ENCODE results near the gene GPR39. TPM values are rescaled to one million over a fixed set of nuclear protein-coding genes. Genes with fewer than 3 reads are reported as not detected.
A peak's percentile ranks its signal among the peaks of the same experiment; 100 is the strongest.

Gene GPR39
- total RNA-seq, 6 experiments from 2014 or later = 2.2 to 3.0 (median 2.5) TPM

DNA sequence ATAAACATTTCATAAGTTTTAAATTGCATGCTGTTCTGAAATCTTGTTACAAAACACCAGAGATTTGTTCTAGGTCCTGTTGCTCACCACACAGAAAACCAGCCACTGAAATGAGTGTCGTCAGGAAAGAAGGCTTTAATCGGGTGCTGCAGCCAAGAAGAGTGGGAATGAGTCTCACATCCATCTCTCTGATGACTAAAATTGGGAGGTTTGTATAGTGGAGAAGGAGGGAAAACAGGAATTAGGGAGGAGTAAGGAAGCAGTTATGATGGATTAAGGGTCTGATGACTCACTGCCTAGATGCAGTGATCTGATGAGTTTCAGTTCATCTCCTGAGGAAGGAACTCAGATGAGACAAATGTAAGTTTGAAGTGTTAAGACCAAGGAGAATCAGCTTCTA, 42.1 kb upstream of the GPR39 start:
- peak; percentile 35 for DNase-seq
- H3K9me3 Mint-ChIP-seq = peaks cover 9% of the 10 kb centered on the region
- peaks cover 2% of the 10 kb centered on the region; the same call in 1 of the 2 replicates for H3K36me3 Mint-ChIP-seq (ENCODE audit: low read depth)
- H3K27ac Mint-ChIP-seq = peak overlapping the region; percentile 26; the same call in 1 of the 2 replicates
- H3K4me1 Mint-ChIP-seq (ENCODE audit: low read depth) = peaks cover 18% of the 10 kb centered on the region
- H3K4me3 Mint-ChIP-seq = no peak overlapping the region
- TF ChIP-seq, protein P1, sequence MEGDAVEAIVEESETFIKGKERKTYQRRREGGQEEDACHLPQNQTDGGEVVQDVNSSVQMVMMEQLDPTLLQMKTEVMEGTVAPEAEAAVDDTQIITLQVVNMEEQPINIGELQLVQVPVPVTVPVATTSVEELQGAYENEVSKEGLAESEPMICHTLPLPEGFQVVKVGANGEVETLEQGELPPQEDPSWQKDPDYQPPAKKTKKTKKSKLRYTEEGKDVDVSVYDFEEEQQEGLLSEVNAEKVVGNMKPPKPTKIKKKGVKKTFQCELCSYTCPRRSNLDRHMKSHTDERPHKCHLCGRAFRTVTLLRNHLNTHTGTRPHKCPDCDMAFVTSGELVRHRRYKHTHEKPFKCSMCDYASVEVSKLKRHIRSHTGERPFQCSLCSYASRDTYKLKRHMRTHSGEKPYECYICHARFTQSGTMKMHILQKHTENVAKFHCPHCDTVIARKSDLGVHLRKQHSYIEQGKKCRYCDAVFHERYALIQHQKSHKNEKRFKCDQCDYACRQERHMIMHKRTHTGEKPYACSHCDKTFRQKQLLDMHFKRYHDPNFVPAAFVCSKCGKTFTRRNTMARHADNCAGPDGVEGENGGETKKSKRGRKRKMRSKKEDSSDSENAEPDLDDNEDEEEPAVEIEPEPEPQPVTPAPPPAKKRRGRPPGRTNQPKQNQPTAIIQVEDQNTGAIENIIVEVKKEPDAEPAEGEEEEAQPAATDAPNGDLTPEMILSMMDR (IDR thresholded peaks at IDR 0.05) = no peak
- H3K27me3 Mint-ChIP-seq (ENCODE audit: insufficient read depth) = peaks cover 4% of the 10 kb centered on the region

DNA sequence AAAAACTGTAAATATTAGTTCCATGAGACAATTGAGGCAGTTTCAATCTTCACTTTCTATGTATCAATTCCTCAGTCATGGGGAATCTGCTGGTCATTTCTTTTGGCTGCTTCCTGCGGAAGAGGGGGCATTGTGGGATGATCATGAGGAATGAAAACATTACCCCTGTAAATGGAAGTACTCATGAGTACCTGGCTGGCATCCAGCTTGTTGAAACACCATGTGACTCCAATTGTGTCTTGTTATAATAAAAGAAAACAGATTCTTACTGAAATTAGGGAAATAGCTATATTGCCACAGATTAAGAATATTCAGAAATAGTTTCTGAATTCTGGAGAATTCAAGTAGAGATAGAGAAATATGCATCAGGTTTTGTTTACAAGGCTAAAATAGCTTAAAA, 41.6 kb upstream of the GPR39 start:
- TF ChIP-seq, protein P1 (IDR thresholded peaks at IDR 0.05) = no peak
- no peak overlapping the region for H3K4me3 Mint-ChIP-seq
- peak overlapping the region; percentile 26; the same call in 1 of the 2 replicates for H3K27ac Mint-ChIP-seq
- H3K9me3 Mint-ChIP-seq = peaks cover 13% of the 10 kb centered on the region
- peaks cover 4% of the 10 kb centered on the region for H3K27me3 Mint-ChIP-seq (ENCODE audit: insufficient read depth)
- peaks cover 6% of the 10 kb centered on the region for H3K36me3 Mint-ChIP-seq (ENCODE audit: low read depth)
- no peak for DNase-seq
- H3K4me1 Mint-ChIP-seq (ENCODE audit: low read depth) = peaks cover 18% of the 10 kb centered on the region

DNA sequence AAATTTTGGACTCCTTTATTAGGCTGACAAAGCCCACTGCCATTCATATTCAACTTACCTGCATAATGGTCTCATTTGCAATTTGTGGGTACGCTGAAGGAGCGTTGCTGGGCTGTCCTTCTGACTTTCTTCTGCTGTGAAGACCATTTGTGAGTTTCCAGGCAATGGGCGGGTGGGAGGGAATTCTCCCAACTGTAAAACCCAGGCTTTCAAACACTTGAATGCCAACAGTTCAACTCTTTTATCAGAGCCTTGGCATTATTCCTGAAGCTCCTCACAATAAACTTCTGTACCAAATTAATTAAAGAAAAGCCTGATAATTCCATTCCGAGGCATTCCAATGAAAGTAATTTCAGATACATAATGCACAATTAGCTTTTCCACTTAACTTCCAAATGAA, 35.2 kb upstream of the GPR39 start:
- no peak overlapping the region for H3K27ac Mint-ChIP-seq
- TF ChIP-seq, protein P1 (IDR thresholded peaks at IDR 0.05) = no peak
- peaks cover 10% of the 10 kb centered on the region for H3K9me3 Mint-ChIP-seq
- DNase-seq = no peak
- H3K4me1 Mint-ChIP-seq (ENCODE audit: low read depth) = no peaks in the 10 kb centered on the region
- peaks cover 4% of the 10 kb centered on the region for H3K27me3 Mint-ChIP-seq (ENCODE audit: insufficient read depth)
- peaks cover 7% of the 10 kb centered on the region for H3K36me3 Mint-ChIP-seq (ENCODE audit: low read depth)
- H3K4me3 Mint-ChIP-seq = no peak overlapping the region

DNA sequence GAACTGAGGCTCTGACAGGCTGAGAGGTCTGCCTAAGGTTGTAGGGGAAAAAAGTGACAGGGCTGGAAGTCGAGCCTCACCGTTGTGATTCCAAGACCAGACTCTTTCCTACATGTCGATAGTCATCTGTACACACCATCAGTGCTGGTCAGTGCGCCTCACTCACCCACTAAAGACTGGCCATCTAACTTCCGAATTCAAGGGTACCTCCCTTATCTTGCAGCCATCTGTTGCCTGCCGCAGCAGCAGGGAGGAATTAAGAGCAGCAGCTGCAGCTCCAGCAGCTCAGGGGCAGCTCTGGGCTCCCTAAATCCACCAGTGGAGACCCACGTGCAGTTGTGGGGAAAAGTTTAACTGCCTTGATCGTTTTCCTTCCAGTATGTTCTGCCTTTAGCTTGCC, 32.6 kb upstream of the GPR39 start:
- Mint-ChIP-seq H3K9me3 (peaks cover 10% of the 10 kb centered on the region), H3K4me1 (ENCODE audit: low read depth) (no peaks in the 10 kb centered on the region), H3K36me3 (ENCODE audit: low read depth) (peaks cover 7% of the 10 kb centered on the region), H3K27ac (no peak overlapping the region), H3K4me3 (no peak overlapping the region), H3K27me3 (ENCODE audit: insufficient read depth) (peaks cover 4% of the 10 kb centered on the region)
- TF ChIP-seq, protein P1 (IDR thresholded peaks at IDR 0.05) = no peak
- DNase-seq = no peak

DNA sequence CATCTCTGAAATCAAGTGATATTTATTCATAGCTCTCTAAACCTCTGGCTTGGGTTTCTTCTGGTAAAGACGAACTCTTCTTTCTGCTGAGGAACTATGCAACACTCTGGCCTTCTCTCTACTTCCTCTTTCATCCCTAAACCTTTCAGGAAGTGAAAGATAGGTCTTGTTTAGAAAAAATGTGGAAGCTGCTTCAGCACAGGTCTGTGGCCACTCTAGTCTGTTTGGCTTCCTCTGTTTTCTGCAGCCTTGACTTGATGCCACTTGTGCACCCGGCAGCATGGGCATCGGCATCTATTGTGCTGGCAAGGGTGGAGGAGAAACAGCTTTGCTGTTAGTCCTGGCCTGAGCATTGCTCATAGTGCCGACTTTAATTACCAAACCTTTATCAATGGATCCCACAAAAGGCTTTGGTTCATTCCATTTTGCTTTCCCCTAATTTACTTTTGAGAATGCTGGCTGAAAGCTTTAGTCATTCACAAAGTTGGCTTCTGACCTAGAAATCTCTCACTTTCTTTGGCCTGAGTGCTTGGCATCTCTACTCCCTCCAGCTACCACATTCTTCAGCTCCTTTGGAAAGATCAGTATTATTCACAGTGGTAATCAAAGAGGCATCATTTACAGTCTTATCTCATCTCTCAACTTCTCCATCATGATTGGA, 32.0 kb upstream of the GPR39 start:
- H3K27ac Mint-ChIP-seq = no peak overlapping the region
- H3K4me3 Mint-ChIP-seq = no peak overlapping the region
- no peak for DNase-seq
- no peaks in the 10 kb centered on the region for H3K4me1 Mint-ChIP-seq (ENCODE audit: low read depth)
- H3K9me3 Mint-ChIP-seq = peaks cover 7% of the 10 kb centered on the region
- peaks cover 5% of the 10 kb centered on the region for H3K36me3 Mint-ChIP-seq (ENCODE audit: low read depth)
- H3K27me3 Mint-ChIP-seq (ENCODE audit: insufficient read depth) = peaks cover 4% of the 10 kb centered on the region
- TF ChIP-seq, protein P1 (IDR thresholded peaks at IDR 0.05) = no peak

Measured in HFFc6 (cell line).